Activated CD8-positive, alpha-beta T cell treated with anti-CD3 and anti-CD28 coated beads, Interleukin-2, amount 10 ng/mL, durations not matched to agents 7 days and 5 days (primary cell): ENCODE results near the gene ALPI. TPM values are rescaled to one million over a fixed set of nuclear protein-coding genes. Genes with fewer than 3 reads are reported as not detected.

ENCODE experiments used
- ATAC-seq: fragments of 150-1000 bp; cut with Tn5 transposase; one replicate; pipeline ENCODE4 v1.10.0; 2021; ENCODE audit warnings: moderate library complexity
- CTCF ChIA-PET: fragments of 350-600 bp; sonication (Branson Sonifier 250); formaldehyde crosslinking; loops from one replicate; lab custom pipeline; 2021; ENCODE audit warnings: antibody characterized with exemption; lab: Charles Lee
- POLR2A ChIA-PET: fragments of 350-600 bp; sonication (Branson Sonifier 250); formaldehyde crosslinking; loops from one replicate; lab custom pipeline; 2021; ENCODE audit warnings: antibody characterized with exemption; lab: Charles Lee
- DNase-seq: peaks from one replicate; pipeline ENCODE4 v3.0.0-alpha.2; 2020
- H3K27ac Mint-ChIP-seq: one replicate; pipeline ENCODE4 v1.8.0; 2021; ENCODE audit warnings: mild to moderate bottlenecking, mixed read lengths
- H3K27me3 Mint-ChIP-seq: one replicate; pipeline ENCODE4 v1.8.0; 2021; ENCODE audit warnings: low read depth, mixed read lengths
- H3K36me3 Mint-ChIP-seq: one replicate; pipeline ENCODE4 v1.8.0; 2021; ENCODE audit warnings: low read depth, mixed read lengths
- H3K4me1 Mint-ChIP-seq: one replicate; pipeline ENCODE4 v1.8.0; 2021; ENCODE audit warnings: low read depth, mixed read lengths
- H3K4me3 Mint-ChIP-seq: one replicate; pipeline ENCODE4 v1.8.0; 2021; ENCODE audit warnings: mild to moderate bottlenecking, mixed read lengths
- H3K9me3 Mint-ChIP-seq: one replicate; pipeline ENCODE4 v1.8.0; 2022; ENCODE audit warnings: mixed read lengths; ENCODE audit not compliant: insufficient read depth
- total RNA-seq, 2 experiments: library from RNA; stranded (reverse); gene quantifications; one replicate each; pipeline ENCODE4 v1.2.3, GENCODE V29; 2021

The ALPI gene
- total RNA-seq, 2 experiments from 2014 or later = not detected

- H3K4me3 Mint-ChIP-seq = no peak overlapping the region
- DNase-seq = no peak
Measured at GRCh38 chr2:232458661-232459418, 2.9 kb downstream of the ALPI start.

DNA sequence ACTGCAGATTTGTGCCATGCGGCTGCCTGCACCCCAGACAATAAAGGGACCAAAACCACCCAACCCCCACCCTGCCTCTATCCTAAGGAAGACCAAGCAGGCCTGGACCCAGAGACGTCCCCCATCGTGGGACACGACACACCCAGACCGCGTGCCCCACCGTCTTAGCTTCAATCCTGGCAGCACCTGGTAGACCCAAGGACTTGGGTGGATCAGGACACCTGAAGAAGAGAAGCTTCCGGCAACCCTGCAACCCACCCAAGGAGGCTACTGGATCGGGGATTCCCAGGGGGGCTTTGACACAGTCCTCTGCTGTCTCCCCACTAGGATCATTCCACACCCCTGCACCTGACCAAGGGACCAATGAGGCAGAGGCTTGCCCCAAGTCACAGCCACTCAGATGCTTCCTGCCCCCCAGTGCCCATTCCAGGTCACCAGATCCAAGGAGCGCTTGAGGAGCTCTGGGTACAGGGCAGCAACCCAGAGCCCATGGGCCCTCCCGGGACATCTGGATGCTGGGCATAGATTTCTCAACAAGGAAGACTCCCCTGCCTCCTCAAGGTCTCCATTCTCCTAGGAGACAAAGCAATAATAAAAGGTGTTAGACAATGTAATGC lies 3.6 kb downstream of the ALPI start:
- H3K27me3 Mint-ChIP-seq = peaks cover 13% of the 10 kb centered on the region
- no peak overlapping the region for H3K4me3 Mint-ChIP-seq
- ATAC-seq (no peak), DNase-seq (no peak)
- H3K27ac Mint-ChIP-seq = no peak overlapping the region
- ChIA-PET POLR2A (interaction anchor here (0.5 kb wide), 1 partner anchor 119 kb away, joined by 6 read pairs; no protein-coding TSS in a partner anchor), CTCF (no interaction called here)
- H3K4me1 Mint-ChIP-seq = no peaks in the 10 kb centered on the region
- H3K36me3 Mint-ChIP-seq = no peaks in the 10 kb centered on the region
- H3K9me3 Mint-ChIP-seq = no peaks in the 10 kb centered on the region

More at GRCh38 chr2:232458661-232459418, 2.9 kb downstream of the ALPI start:
- Mint-ChIP-seq H3K4me1 (no peaks in the 10 kb centered on the region), H3K9me3 (no peaks in the 10 kb centered on the region), H3K27me3 (peaks cover 13% of the 10 kb centered on the region), H3K36me3 (no peaks in the 10 kb centered on the region), H3K27ac (no peak overlapping the region)
- CTCF ChIA-PET = no interaction called here
- no peak for ATAC-seq
- POLR2A ChIA-PET = no interaction called here

- DNase-seq (no peak), ATAC-seq (no peak)
- CTCF ChIA-PET = interaction anchor here (1.1 kb wide), 1 partner anchor 13 kb away, joined by 4 read pairs; no protein-coding TSS in a partner anchor
- H3K4me3 Mint-ChIP-seq = no peak overlapping the region
- peaks cover 13% of the 10 kb centered on the region for H3K27me3 Mint-ChIP-seq
- H3K27ac Mint-ChIP-seq = no peak overlapping the region
- POLR2A ChIA-PET = interaction anchor here (0.5 kb wide), 1 partner anchor 119 kb away, joined by 6 read pairs; no protein-coding TSS in a partner anchor
- H3K36me3 Mint-ChIP-seq = no peaks in the 10 kb centered on the region
- no peaks in the 10 kb centered on the region for H3K9me3 Mint-ChIP-seq
- H3K4me1 Mint-ChIP-seq = no peaks in the 10 kb centered on the region
Measured at GRCh38 chr2:232460171-232460570, 4.2 kb downstream of the ALPI start.

- POLR2A ChIA-PET = no interaction called here
- Mint-ChIP-seq H3K27me3 (peaks cover 28% of the 10 kb centered on the region), H3K4me1 (no peaks in the 10 kb centered on the region), H3K27ac (no peak overlapping the region), H3K9me3 (no peaks in the 10 kb centered on the region), H3K36me3 (no peaks in the 10 kb centered on the region), H3K4me3 (no peak overlapping the region)
- CTCF ChIA-PET = no interaction called here
- ATAC-seq (no peak), DNase-seq (no peak)
Measured at GRCh38 chr2:232463701-232464543, 8.0 kb downstream of the ALPI start.

GRCh38 chr2:232464544-232464885 lies 8.6 kb downstream of the ALPI start:
- ChIA-PET CTCF (no interaction called here), POLR2A (no interaction called here)
- no peak for DNase-seq
- ATAC-seq = no peak
- H3K4me3 Mint-ChIP-seq = no peak overlapping the region
- H3K27me3 Mint-ChIP-seq = peaks cover 31% of the 10 kb centered on the region
- no peaks in the 10 kb centered on the region for H3K4me1 Mint-ChIP-seq
- no peak overlapping the region for H3K27ac Mint-ChIP-seq
- H3K36me3 Mint-ChIP-seq = no peaks in the 10 kb centered on the region
- no peaks in the 10 kb centered on the region for H3K9me3 Mint-ChIP-seq

DNA sequence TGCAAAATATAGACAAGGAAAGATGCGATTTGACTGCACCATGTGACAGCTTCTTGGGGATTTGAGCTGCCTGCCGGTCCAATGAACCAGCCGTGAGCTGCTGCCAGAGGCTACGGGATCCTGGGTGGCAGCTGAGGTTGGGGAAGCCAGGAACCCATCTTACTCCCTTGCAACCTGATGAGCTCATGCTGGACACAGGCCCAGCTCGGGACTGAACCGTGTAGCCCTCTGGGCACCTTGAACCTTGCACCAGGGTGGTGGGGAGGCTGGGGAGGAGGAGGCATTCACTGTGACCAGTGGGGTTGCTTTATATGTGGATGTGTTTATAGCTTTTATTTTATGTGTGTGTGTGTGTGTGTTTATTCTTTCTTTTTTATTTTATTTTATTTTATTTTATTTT lies 9.1 kb downstream of the ALPI start:
- Mint-ChIP-seq H3K36me3 (no peaks in the 10 kb centered on the region), H3K27me3 (peaks cover 32% of the 10 kb centered on the region), H3K9me3 (no peaks in the 10 kb centered on the region), H3K27ac (no peak overlapping the region), H3K4me1 (no peaks in the 10 kb centered on the region), H3K4me3 (no peak overlapping the region)
- CTCF ChIA-PET = no interaction called here
- no peak for DNase-seq
- ATAC-seq = no peak
- POLR2A ChIA-PET = no interaction called here

DNA sequence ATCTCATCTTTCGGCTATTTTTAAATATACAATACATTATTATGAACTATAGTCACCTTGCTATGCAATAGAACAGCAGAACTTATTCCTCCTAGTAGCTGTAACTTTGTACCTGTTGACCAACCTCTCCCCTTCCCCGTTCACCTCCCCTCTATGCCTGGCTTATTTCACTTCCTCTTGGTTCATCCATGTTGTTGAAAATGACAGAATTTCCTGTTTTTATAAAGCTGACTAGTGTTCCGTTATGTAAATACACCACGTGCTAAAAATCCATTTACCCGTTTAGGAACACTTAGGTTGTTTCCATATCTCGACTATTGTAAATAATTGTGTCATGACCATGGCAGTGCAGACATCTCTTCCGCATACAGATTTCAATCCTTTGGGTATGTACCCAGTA lies 10.3 kb downstream of the ALPI start:
- no peaks in the 10 kb centered on the region for H3K4me1 Mint-ChIP-seq
- H3K4me3 Mint-ChIP-seq = no peak overlapping the region
- ChIA-PET POLR2A (no interaction called here), CTCF (no interaction called here)
- DNase-seq = no peak
- no peak for ATAC-seq
- peaks cover 35% of the 10 kb centered on the region for H3K27me3 Mint-ChIP-seq
- H3K9me3 Mint-ChIP-seq = no peaks in the 10 kb centered on the region
- no peaks in the 10 kb centered on the region for H3K36me3 Mint-ChIP-seq
- H3K27ac Mint-ChIP-seq = no peak overlapping the region

- CTCF ChIA-PET = no interaction called here
- ATAC-seq (no peak), DNase-seq (no peak)
- Mint-ChIP-seq H3K27me3 (peaks cover 38% of the 10 kb centered on the region), H3K27ac (no peak overlapping the region), H3K4me3 (no peak overlapping the region), H3K36me3 (no peaks in the 10 kb centered on the region), H3K4me1 (no peaks in the 10 kb centered on the region), H3K9me3 (no peaks in the 10 kb centered on the region)
- POLR2A ChIA-PET = no interaction called here
Measured at GRCh38 chr2:232473467-232473890, 17.5 kb downstream of the ALPI start.

- H3K27ac Mint-ChIP-seq = no peak overlapping the region
- ChIA-PET CTCF (no interaction called here), POLR2A (no interaction called here)
- H3K27me3 Mint-ChIP-seq = peaks cover 16% of the 10 kb centered on the region
- no peaks in the 10 kb centered on the region for H3K4me1 Mint-ChIP-seq
- H3K9me3 Mint-ChIP-seq = no peaks in the 10 kb centered on the region
- DNase-seq = no peak
- no peak overlapping the region for H3K4me3 Mint-ChIP-seq
- H3K36me3 Mint-ChIP-seq = no peaks in the 10 kb centered on the region
- ATAC-seq = no peak
Measured at GRCh38 chr2:232476045-232476444, 20.1 kb downstream of the ALPI start.

- H3K9me3 Mint-ChIP-seq = no peaks in the 10 kb centered on the region
- CTCF ChIA-PET = interaction anchor here (1.2 kb wide), 1 partner anchor 30 kb away, joined by 3 read pairs; no protein-coding TSS in a partner anchor
- POLR2A ChIA-PET = no interaction called here
Measured at GRCh38 chr2:232476791-232477190, 20.8 kb downstream of the ALPI start.

GRCh38 chr2:232477751-232478510 lies 22.0 kb downstream of the ALPI start:
- Mint-ChIP-seq H3K4me1 (no peaks in the 10 kb centered on the region), H3K36me3 (no peaks in the 10 kb centered on the region), H3K9me3 (no peaks in the 10 kb centered on the region), H3K27me3 (peaks cover 3% of the 10 kb centered on the region), H3K4me3 (no peak overlapping the region), H3K27ac (no peak overlapping the region)
- POLR2A ChIA-PET = no interaction called here
- ATAC-seq = no peak
- no peak for DNase-seq
- CTCF ChIA-PET = interaction anchor here (1.2 kb wide), 1 partner anchor 31 kb away, joined by 3 read pairs; no protein-coding TSS in a partner anchor

More at GRCh38 chr2:232476791-232477190, 20.8 kb downstream of the ALPI start:
- H3K27ac Mint-ChIP-seq = no peak overlapping the region
- H3K4me1 Mint-ChIP-seq = no peaks in the 10 kb centered on the region
- no peak overlapping the region for H3K4me3 Mint-ChIP-seq
- no peak for DNase-seq
- H3K27me3 Mint-ChIP-seq = peaks cover 11% of the 10 kb centered on the region
- no peak for ATAC-seq
- H3K36me3 Mint-ChIP-seq = no peaks in the 10 kb centered on the region
